HEK293T (cell line): ENCODE results near the gene PRKCG.

Experiments used
- ARNT ChIP-seq: fragments of 450-650 bp; IDR thresholded peaks from 2 replicates; pipeline ENCODE4 v1.6.1; 2017; ENCODE audit warnings: mild to moderate bottlenecking
- ELF4 ChIP-seq: fragments of 450-650 bp; IDR thresholded peaks from 2 replicates; pipeline ENCODE4 v1.6.1; 2017; ENCODE audit warnings: antibody characterized with exemption
- FOXM1 ChIP-seq: fragments of 450-650 bp; IDR thresholded peaks from 2 replicates; pipeline ENCODE4 v1.6.1; 2017; ENCODE audit warnings: mild to moderate bottlenecking, borderline replicate concordance

GRCh38 chr19:53885036-53885435 lies 3.0 kb downstream of the PRKCG start:
- TF ChIP-seq ELF4: no peak
- TF ChIP-seq ARNT: no peak
- no peak for TF ChIP-seq FOXM1
